Measurements from ENCODE around the gene SLX4IP.

Gene SLX4IP

DNA sequence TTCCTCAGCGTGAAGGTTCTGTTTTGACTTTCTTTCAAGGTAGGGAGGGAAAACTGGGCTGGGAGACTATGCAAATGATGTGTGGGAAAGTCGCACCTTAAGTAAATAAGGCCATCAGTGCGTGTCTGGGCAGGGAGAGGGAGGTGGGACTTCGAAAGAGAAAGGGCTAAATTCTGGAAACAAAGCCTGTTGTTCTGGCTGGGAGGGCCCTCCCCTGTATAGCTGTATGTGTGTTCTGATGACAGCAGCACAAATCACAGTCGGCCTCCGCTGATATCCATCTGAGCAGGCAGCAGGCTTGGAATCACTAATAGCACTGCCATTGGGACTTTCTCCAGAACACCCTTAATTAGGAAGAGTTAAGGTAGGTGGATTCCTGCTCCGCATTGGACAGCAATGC is 219.5 kb downstream of the SLX4IP start:
- DNase-seq: no peak

DNA sequence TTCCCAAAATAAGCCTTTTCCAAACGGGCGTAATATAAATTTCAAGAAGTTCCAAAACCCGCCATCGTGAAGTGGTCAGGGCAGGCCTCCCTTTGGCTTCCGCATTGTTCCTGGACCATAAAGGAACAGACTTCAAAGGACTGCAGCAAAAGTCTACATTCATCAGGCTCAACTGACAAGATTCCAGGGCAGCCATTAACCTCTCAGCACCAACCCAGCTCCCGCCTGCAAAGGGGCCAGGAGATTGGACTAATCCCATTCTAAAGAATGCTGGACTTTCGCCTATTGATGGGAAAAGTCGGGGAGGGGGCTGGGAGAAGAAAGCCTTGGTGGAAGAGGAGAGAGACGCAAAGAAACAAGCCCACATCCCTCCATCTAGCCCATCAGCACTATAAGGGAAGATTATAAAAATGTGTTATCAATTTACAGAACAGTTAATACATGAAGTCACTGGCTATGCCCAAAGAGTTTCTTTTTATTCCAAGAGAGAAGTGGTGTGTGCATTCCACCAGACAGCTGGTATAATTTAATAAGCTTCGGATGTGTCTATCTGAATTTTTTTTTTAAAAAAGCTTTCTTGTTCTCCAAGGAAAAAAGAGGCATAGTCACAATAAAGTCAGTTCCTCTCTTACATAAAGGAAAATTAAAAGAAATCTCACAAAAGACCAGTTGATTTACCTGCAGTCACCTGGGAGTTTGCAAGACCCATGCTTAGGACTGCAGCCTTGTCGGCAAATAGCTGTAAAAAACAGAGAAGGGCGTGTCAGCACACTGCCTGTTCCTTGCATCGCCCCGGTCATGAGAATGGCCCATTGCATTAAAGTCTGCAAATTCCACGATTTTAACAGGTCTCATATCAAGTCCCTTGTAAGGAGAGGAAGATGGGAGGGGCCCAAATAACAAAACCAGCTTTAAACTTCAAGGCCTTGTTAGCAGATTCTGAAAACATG is 220.9 kb downstream of the SLX4IP start:
- no peak for DNase-seq

DNA sequence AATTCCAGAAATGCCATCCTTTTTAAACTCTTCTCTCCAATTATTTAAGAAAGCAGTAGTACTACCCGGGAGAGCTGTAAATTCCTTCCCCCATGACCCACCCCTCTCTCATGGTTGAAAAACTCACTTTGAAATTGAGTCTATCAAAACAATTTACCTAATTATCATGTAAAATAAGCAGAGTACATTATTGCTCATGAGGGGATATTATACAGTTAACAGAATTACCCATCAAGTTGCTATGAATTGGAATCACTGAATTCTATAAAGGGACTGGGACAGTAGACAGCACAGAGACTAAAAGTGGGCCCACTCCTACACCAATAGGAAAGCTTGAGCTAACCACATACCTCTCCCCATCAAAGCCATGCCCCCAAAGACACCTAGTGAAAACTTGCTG is 222.3 kb downstream of the SLX4IP start:
- no peak for DNase-seq

DNA sequence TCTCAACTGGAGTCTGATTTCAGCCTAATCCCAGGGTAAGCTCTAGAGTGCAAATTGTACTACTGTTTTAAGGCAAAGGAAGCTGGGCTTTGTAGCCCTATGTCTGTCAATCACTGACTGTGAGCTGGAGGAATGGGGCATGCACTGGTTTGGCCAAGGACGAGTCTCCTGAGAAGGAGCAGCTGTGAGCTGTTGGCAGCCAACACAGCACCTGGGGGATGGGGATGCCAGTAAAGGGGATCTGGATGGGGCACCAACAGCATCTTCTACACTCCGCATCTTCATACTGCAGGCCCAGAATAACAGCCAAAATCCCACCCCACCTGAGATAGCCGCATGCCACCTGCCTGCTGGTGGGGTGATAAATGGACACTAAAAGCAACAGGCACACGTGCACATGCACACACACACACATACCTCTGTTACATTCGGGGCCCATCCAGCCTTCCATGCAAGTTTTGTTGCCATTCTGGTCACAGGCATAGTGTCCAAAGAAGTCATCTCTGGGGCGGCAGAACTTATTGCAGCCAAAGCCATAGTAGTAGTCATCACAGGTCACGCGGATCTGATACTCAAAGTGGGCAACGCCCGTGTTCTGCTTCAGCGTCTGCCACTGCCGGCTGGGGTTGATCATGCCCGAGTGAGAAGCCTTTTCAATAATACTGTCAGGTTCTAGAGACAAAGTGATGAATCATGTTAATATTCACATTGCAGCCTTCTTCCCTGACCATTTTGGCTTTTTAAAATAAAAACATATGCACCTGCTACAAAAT is 223.1 kb downstream of the SLX4IP start:
- DNase-seq: no peak

DNA sequence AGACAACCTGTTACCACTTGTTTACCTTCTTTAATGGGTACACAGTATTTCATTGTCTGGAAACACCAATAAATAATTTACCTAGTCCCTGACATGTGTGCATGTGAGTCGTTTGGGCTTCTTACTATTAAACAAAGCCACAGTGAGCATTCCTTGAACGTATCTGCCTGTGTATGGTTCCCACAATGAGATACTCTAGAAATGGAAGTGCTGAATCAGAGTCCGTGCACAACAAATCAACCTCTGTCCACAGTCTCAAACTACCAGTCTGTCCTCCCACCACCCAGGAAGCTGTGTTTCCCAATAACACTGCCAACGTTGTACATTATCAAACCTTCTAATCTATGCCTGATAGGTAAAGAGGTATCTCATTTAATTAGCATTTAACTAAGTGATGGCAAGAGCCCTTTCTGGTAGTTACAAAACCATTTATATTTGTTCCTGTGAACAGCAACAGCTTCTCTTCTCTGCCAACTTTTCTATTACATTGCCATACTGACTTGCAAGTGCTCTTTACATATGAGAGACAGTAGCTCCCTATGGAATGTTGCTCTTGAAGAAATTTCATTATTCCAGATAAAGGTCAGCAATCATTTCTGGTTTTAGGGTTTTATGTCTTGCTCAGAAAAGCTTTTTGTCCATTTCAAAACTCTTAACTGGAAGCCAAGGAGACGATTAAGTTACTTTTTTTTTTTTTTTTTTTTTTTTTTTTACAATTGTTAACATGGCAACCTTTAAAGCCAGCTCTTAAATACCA is 223.9 kb downstream of the SLX4IP start:
- no peak for DNase-seq

- no peak for DNase-seq
Measured at GRCh38 chr20:10659651-10660601, 224.8 kb downstream of the SLX4IP start.

GRCh38 chr20:10660661-10661060 is 225.6 kb downstream of the SLX4IP start:
- DNase-seq: no peak

- no peak for DNase-seq
Measured at GRCh38 chr20:10661261-10661660, 226.2 kb downstream of the SLX4IP start.

- no peak for DNase-seq
Measured at GRCh38 chr20:10662151-10662550, 227.0 kb downstream of the SLX4IP start.

DNA sequence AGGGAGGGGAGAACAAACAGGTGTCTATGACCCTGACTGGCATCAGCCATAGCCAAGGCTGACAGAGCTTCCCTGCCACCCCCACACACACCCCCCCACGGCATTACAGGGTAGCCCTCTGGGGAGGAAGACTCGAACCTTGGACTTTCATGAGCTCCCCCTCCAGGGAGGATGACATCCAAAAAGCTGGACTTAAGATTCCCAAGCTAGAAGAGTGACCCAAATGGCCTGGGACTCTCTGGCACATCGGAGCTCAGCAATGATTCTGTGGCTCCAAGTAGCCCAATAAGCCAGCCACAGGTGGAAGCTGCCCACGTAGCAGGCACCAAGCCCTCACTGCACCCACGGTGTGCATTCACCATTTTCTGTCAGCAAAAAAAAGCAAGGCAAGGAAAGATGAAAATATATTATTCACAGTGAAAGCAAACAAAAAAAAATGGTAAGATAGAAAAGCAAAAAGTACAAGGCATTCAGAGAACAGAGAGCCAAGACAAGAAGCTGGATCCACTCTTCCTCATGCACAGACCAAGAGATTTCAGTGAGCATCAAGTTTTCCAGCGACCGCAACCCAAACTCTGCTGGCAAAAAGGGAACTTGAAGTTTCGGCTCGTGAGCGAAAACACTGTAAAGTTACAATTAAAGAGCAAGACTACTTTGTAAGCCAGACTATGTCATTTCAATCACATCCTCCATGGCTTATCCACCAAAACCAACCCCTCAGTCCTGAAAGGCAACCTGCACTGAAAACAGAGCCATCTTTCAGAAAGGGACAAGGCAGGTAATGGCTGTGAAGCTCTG is 227.8 kb downstream of the SLX4IP start:
- no peak for DNase-seq

GRCh38 chr20:10663756-10664155 is 228.7 kb downstream of the SLX4IP start:
- DNase-seq: no peak

DNA sequence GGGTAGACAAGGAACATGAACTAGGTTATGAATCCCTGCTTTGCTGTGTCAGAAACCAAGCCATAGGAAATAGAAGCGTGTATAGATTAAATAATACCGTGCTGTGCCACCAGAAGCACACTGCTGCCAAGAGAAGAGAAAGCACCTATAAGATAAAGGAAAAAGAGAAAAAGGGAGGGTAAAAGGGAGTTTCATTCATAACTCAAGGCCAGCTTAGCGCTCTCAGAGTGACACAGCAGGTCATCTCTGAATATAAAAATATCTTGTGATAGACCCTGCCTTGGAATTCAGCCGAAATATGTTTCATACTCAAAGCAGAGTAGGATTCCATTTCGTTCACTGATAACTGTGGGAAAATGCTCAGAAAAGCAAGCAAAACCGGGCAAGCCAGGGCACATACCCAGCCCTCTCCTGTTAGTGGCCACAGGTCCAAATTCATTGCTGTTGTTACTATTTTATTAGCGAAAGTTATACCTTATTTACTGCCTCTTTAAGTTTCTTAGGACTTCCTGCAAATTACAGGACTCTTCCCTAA is 230.0 kb downstream of the SLX4IP start:
- DNase-seq: no peak

DNA sequence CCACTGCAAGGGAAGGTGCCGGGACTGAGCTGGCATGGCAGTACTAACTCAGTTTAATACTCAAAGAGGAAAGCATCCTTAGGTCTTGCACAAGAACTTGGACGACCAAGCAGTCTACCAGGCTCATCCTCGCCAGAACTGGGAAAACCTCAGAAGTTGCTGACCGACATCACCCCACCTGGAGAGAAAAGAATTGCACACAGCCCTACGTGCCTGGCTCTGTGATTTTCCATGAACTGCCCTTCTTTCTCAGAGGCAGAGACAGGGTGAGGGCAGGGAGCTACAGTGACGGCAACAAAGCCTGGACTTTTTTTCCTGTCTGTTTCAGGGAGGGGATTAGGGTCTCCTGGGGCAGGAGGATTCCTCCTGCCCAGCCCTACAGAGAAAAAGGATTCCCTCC is 230.7 kb downstream of the SLX4IP start:
- no peak for DNase-seq

- DNase-seq: no peak
Measured at GRCh38 chr20:10666221-10667076, 231.3 kb downstream of the SLX4IP start.

DNA sequence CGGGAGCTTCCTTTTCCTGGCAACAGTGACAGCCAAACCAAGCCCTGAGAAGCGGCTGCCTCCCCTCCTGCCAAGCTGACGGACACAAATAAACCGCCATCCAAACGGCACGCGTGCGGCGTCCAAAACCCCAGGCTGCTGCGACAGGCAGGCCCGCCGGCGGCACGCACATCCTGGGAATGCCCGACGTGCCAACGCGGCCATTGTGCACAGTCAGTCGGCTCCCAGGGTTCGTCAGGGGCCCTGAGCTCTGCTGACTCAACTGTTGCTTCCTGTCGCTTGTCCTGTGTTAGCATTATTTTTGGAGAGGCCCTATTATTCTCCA is 231.9 kb downstream of the SLX4IP start:
- DNase-seq: no peak

- DNase-seq: no peak
Measured at GRCh38 chr20:10667560-10668167, 232.6 kb downstream of the SLX4IP start.

- no peak for DNase-seq
Measured at GRCh38 chr20:10668677-10669368, 233.7 kb downstream of the SLX4IP start.

DNA sequence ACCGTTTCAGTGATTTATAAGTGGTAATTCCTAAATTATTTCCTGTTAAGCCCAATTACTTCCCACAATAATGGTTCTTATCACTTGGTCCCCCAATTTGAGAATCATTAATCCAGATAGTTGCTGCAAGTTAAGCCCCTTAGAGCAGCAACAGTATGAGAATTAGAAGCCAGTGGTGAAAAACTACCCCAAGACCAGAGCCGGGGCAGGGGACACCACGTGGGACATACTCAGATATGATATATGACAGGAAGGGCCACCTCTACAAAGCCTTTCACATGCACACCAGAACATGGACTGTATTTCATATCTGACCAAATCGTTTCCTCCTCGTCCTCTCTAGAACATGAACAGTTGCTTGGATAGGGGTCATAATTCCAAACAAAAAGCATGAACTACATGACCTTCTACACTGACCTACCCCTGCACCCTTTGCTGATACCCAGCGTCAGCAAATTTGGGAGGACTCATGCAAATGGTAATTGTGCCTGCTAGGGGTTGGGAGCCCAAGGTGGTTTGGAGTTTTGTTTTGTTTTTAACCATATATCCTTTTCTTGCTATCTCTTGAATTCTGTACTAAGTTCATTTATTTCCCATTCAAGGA is 234.8 kb downstream of the SLX4IP start:
- no peak for DNase-seq
